GM19328 (cell line): ENCODE measurements around the gene ANKRD10.

Source experiments
- ATAC-seq: cut with Tn5 transposase; IDR thresholded peaks from one replicate; pipeline ENCODE4 v1.9.1; 2021; ENCODE audit warnings: mild to moderate bottlenecking, moderate library complexity; ENCODE audit not compliant: unreplicated experiment

ANKRD10 gene

GRCh38 chr13:110887597-110888333 lies 27.1 kb downstream of the ANKRD10 start:
- no peak for ATAC-seq

GRCh38 chr13:110886870-110887596 lies 27.8 kb downstream of the ANKRD10 start:
- no peak for ATAC-seq

GRCh38 chr13:110885966-110886869 lies 28.7 kb downstream of the ANKRD10 start:
- ATAC-seq, result no peak

GRCh38 chr13:110885516-110885915 lies 29.4 kb downstream of the ANKRD10 start:
- no peak for ATAC-seq

- ATAC-seq, result no peak
Measured at GRCh38 chr13:110884517-110884916, 30.4 kb downstream of the ANKRD10 start.

GRCh38 chr13:110883542-110883941 lies 31.3 kb downstream of the ANKRD10 start:
- no peak for ATAC-seq

- ATAC-seq, result no peak
Measured at GRCh38 chr13:110882972-110883371, 31.9 kb downstream of the ANKRD10 start.

GRCh38 chr13:110881839-110882627 lies 32.8 kb downstream of the ANKRD10 start:
- ATAC-seq, result no peak

- no peak for ATAC-seq
Measured at GRCh38 chr13:110880627-110881026, 34.2 kb downstream of the ANKRD10 start.

- ATAC-seq, result no peak
Measured at GRCh38 chr13:110879482-110879881, 35.4 kb downstream of the ANKRD10 start.

GRCh38 chr13:110877737-110878258 lies 37.1 kb downstream of the ANKRD10 start:
- ATAC-seq, result no peak

GRCh38 chr13:110876609-110877008 lies 38.3 kb downstream of the ANKRD10 start:
- no peak for ATAC-seq

- ATAC-seq, result no peak
Measured at GRCh38 chr13:110875241-110875640, 39.6 kb downstream of the ANKRD10 start.

GRCh38 chr13:110874508-110874960 lies 40.3 kb downstream of the ANKRD10 start:
- ATAC-seq, result no peak

GRCh38 chr13:110873639-110874507 lies 41.0 kb downstream of the ANKRD10 start:
- ATAC-seq, result no peak

GRCh38 chr13:110872768-110873638 lies 41.9 kb downstream of the ANKRD10 start:
- ATAC-seq, result no peak

GRCh38 chr13:110872034-110872767 lies 42.7 kb downstream of the ANKRD10 start:
- no peak for ATAC-seq
